Measurements from ENCODE around the gene TLNRD1.

- TF ChIP-seq CTCF (IDR thresholded peaks at IDR 0.05) (no peak), POLR2A (IDR thresholded peaks at IDR 0.05) (no peak)
These were observed 11.9 kb downstream of the TLNRD1 start for GRCh38 chr15:81012588-81012987.

Measured in thyroid gland (tissue), 4 donors.